CD4-positive, alpha-beta T cell (primary cell): ENCODE results near the gene CLOCK. TPM values are rescaled to one million over a fixed set of nuclear protein-coding genes. Genes with fewer than 3 reads are reported as not detected.

Source experiments
- ATAC-seq: fragments of 200-7000 bp; cut with Tn5 transposase; one replicate; pipeline ENCODE4 v1.10.0; 2022; ENCODE audit warnings: mild to moderate bottlenecking; ENCODE audit not compliant: poor library complexity
- CTCF ChIA-PET: fragments of 350-600 bp; sonication (Branson Sonifier 250); formaldehyde crosslinking; loops from one replicate; lab custom pipeline; 2021; ENCODE audit warnings: antibody characterized with exemption, inconsistent platforms; lab: Charles Lee
- POLR2A ChIA-PET: fragments of 350-600 bp; sonication (Branson Sonifier 250); formaldehyde crosslinking; loops from one replicate; lab custom pipeline; 2021; ENCODE audit warnings: antibody characterized with exemption, inconsistent platforms; lab: Charles Lee
- DNase-seq, 14 experiments: peaks; one replicate each; pipeline ENCODE4 v3.0.0-alpha.2; 2013 to 2020; ENCODE audit warnings: mixed read lengths in 2 of 14
- H3K27ac ChIP-seq, 2 donors: one replicate each; pipeline versions ENCODE4 v1.5.1 to v1.7.0; 2013; ENCODE audit warnings: low read length in 2 of 2, low read depth in 1 of 2, mild to moderate bottlenecking in 1 of 2
- H3K27me3 ChIP-seq, 2 experiments: 1 replicate in 1 of 2; 2 replicates in 1 of 2; pipeline versions ENCODE4 v1.6.1 to v1.7.0; 2013; ENCODE audit warnings: low read length in 2 of 2, control low read depth in 1 of 2, mild to moderate bottlenecking in 1 of 2, moderate library complexity in 1 of 2; ENCODE audit not compliant: insufficient read depth in 2 of 2, control insufficient read depth in 1 of 2
- H3K36me3 ChIP-seq: one replicate; pipeline ENCODE4 v1.6.1; 2013; ENCODE audit warnings: low read length, control low read depth; ENCODE audit not compliant: insufficient read depth
- H3K4me1 ChIP-seq: one replicate; pipeline ENCODE4 v1.6.1; 2013; ENCODE audit warnings: low read length, control low read depth; ENCODE audit not compliant: insufficient read depth
- H3K4me3 ChIP-seq: one replicate; pipeline ENCODE4 v1.5.1; 2013; ENCODE audit warnings: mild to moderate bottlenecking, low read length, moderate library complexity
- H3K9me3 ChIP-seq, 2 experiments: 1 replicate in 1 of 2; 2 replicates in 1 of 2; pipeline versions ENCODE4 v1.6.1 to v1.7.0; 2013; ENCODE audit warnings: low read length in 2 of 2, mild to moderate bottlenecking in 2 of 2, control low read depth in 1 of 2, moderate library complexity in 1 of 2; ENCODE audit not compliant: control insufficient read depth in 1 of 2, insufficient read depth in 1 of 2
- H3K27ac Mint-ChIP-seq: one replicate; pipeline ENCODE4 v1.8.0; 2020; ENCODE audit warnings: mixed read lengths
- H3K27me3 Mint-ChIP-seq: one replicate; pipeline ENCODE4 v1.8.0; 2021; ENCODE audit warnings: mixed read lengths
- H3K36me3 Mint-ChIP-seq: one replicate; pipeline ENCODE4 v1.8.0; 2021; ENCODE audit warnings: low read depth, mixed read lengths
- H3K4me1 Mint-ChIP-seq: one replicate; pipeline ENCODE4 v1.8.0; 2021; ENCODE audit warnings: low read depth, mixed read lengths
- H3K4me3 Mint-ChIP-seq: one replicate; pipeline ENCODE4 v1.8.0; 2020; ENCODE audit warnings: mild to moderate bottlenecking, mixed read lengths
- H3K9me3 Mint-ChIP-seq: one replicate; pipeline ENCODE4 v1.8.0; 2020; ENCODE audit warnings: mixed read lengths
- CTCF ChIP-seq: fragments of 200-600 bp; IDR thresholded peaks from one replicate; pipeline ENCODE4 v1.8.0; 2022; ENCODE audit warnings: antibody characterized with exemption, mild to moderate bottlenecking
- intact Hi-C, 2 experiments: fragments of 100-400 bp; cut with DNase I in 1 of 2; cut with micrococcal nuclease in 1 of 2; formaldehyde crosslinking; loops; one replicate each; pipeline versions ENCODE4 v1.15.1 to v1.9.0; 2023 to 2025; cut with DNase I, micrococcal nuclease
- total RNA-seq, 174 experiments: library from RNA in 2 of 174; stranded (reverse) in 2 of 174; gene quantifications; one replicate each; pipeline ENCODE4 v1.2.3 and lab custom pipeline; 2021 to 2026

Gene CLOCK
- total RNA-seq, 2 experiments from 2014 or later: 4.9 to 5.6 TPM

DNA sequence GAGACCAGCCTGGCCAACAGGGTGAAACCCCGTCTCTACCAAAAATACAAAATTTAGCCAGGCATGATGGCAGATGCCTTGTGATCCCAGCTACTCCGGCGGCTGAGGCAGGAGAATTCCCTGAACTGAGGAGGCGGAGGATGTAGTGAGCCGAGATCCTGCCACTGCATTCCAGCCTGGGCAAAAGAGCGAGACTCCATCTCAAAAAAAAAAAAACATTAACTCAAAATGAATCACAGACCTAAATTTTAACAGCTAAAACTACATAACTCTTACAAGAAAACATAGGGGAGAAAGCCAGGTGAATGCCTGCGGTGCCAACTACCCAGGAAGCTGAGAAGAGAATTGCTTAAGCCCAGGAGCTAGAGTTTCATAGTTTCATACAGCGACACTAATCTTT lies 96.1 kb downstream of the CLOCK start:
- CTCF ChIA-PET: no interaction called here
- Histone ChIP-seq H3K36me3 (peaks cover 27% of the 10 kb centered on the region), H3K27ac (no peak overlapping the region), H3K4me1 (peaks cover 5% of the 10 kb centered on the region), H3K4me3 (no peak overlapping the region), H3K9me3 (no peaks in the 10 kb centered on the region), H3K27me3 (no peaks in the 10 kb centered on the region)
- intact Hi-C loops: loop anchor here (5.0 to 10.0 kb wide), 2 partner anchors 97 to 284 kb away; partner anchors contain the start of gene CLOCK (in 1 of the 2)
- ATAC-seq: no peak
- Mint-ChIP-seq H3K4me1 (peaks cover 19% of the 10 kb centered on the region), H3K4me3 (no peak overlapping the region), H3K36me3 (peaks cover 63% of the 10 kb centered on the region), H3K27ac (no peak overlapping the region), H3K9me3 (no peaks in the 10 kb centered on the region), H3K27me3 (no peaks in the 10 kb centered on the region)
- no peak for DNase-seq
- POLR2A ChIA-PET: interaction anchor here (0.9 kb wide), 1 partner anchor 95 kb away, joined by 4 read pairs; no protein-coding TSS in a partner anchor
- TF ChIP-seq CTCF: no peak

- no peak for TF ChIP-seq CTCF
- no peak overlapping the region for H3K27ac ChIP-seq
- no peaks in the 10 kb centered on the region for H3K27me3 Mint-ChIP-seq
- H3K36me3 Mint-ChIP-seq: peaks cover 73% of the 10 kb centered on the region
- no peak overlapping the region for H3K4me3 Mint-ChIP-seq
- DNase-seq (no peak), ATAC-seq (no peak)
- peaks cover 5% of the 10 kb centered on the region for H3K4me1 ChIP-seq
- no peaks in the 10 kb centered on the region for H3K9me3 Mint-ChIP-seq
- H3K27me3 ChIP-seq: no peaks in the 10 kb centered on the region
- peaks cover 26% of the 10 kb centered on the region for H3K36me3 ChIP-seq
- intact Hi-C loops: loop anchor here in 1 of 2 experiments (5.0 kb wide), 1 partner anchor 104 kb away; no protein-coding TSS in a partner anchor
- H3K27ac Mint-ChIP-seq: peak overlapping the region; percentile 40
- no peak overlapping the region for H3K4me3 ChIP-seq
- no peaks in the 10 kb centered on the region for H3K9me3 ChIP-seq
- ChIA-PET POLR2A (no interaction called here), CTCF (interaction anchor here (1.1 kb wide), 1 partner anchor 22 kb away, joined by 3 read pairs; no protein-coding TSS in a partner anchor)
- H3K4me1 Mint-ChIP-seq: peaks cover 19% of the 10 kb centered on the region
Measured at GRCh38 chr4:55447831-55448230, 98.9 kb downstream of the CLOCK start.

DNA sequence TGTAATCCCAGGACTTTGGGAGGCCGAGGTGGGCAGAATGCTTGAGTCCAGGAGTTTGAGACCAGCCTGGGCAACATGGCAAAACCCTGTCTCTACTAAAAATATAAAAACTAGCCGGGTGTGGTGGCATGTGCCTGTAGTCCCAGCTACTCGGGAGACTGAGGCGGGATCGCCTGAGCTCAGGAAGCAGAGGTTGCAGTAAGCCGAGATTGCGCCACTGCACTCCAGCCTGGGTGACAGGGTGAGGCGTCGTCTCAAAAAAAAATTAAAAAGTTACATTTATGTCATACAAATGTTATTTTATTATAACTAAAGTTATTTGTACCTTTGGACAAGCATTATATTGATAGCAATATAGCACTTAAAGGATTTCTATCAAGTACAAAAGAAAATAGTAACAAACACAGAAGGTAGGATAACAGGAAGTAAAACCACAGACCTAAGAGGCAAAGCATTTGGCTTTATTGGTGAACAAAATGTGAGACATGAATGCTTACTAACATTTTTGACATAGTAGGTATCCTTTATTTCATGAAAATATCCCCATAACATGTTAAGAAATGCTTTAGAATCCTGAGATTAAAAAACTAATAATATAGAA lies 99.5 kb downstream of the CLOCK start:
- Mint-ChIP-seq H3K4me1 (peaks cover 19% of the 10 kb centered on the region), H3K36me3 (peaks cover 77% of the 10 kb centered on the region), H3K27me3 (no peaks in the 10 kb centered on the region), H3K27ac (peak overlapping the region; percentile 40), H3K4me3 (no peak overlapping the region), H3K9me3 (no peaks in the 10 kb centered on the region)
- no peak for TF ChIP-seq CTCF
- ChIA-PET CTCF (no interaction called here), POLR2A (no interaction called here)
- Histone ChIP-seq H3K4me1 (peaks cover 5% of the 10 kb centered on the region), H3K27me3 (no peaks in the 10 kb centered on the region), H3K4me3 (no peak overlapping the region), H3K36me3 (peaks cover 28% of the 10 kb centered on the region), H3K27ac (no peak overlapping the region), H3K9me3 (no peaks in the 10 kb centered on the region)
- intact Hi-C loops: loop anchor here in 1 of 2 experiments (5.0 kb wide), 1 partner anchor 105 kb away; no protein-coding TSS in a partner anchor
- ATAC-seq (no peak), DNase-seq (peak in 1 of 14 experiments; percentile 6)
